Raji (cell line): ENCODE measurements around the gene MAP3K14.

Source experiments
- POLR2A ChIP-seq: IDR thresholded peaks from 2 replicates; pipeline ENCODE4 v1.6.1; 2011; ENCODE audit warnings: low read depth, low read length, control low read depth; ENCODE audit not compliant: insufficient read depth

Gene MAP3K14

DNA sequence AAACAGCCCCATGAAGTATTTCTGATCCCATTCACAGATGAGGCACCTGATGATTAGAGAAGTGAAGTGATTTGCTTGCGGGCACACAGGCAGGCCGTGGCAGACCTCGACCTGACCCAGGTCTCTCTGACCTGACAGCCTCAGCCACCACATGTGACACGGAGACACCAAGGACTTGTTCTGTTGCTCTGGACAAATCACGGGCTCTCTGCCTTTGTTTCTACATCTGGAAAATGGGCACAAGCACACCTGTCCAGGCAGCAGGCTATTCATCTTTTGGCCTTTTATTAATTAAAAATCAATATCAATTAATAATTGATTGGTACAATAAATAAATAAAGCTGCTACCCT lies 3.4 kb downstream of the MAP3K14 start:
- TF ChIP-seq POLR2A: peak; percentile 28; the same call in 1 of the 2 replicates

DNA sequence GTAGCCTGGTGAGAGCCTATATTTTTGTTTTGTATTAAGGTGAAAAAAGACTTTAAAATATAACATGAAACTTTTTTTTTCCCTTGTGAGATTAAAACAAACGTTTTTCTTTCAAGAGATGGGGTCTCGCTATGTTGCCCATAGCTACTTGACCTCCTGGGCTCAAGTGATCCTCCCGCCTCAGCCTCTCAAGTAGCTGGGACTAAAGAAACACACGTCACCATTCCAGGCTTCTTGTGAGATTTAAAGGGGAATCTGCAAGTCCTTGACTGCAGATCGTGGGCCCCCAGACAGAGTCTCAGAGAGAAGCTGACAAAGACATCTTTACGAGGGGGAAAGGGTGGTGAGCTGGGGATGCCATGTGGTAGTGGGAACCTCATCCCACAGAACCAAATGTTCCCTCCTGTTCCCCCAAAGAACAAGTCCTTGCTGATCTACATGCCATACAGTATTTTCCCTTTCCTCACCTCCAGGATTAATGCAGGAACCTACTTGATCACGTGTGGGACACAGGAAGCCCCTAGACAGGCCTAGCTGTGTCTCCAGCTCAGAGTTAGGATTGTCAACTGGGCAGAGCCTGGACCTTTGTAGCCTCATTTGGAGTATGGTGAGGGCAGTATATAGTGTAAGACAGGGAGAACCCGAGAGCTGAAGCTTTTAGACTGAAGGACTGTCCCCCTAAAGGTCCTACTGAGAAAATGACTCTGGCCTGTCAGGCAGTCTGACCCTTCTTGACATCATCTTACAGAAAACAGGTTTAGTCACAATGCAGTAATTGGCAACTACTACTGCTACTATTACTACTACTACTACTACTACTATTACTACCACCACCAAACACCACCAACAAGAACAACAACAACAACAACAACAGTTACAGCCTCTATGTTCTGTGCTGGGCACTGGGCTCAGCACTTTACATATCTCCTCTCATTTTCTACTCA lies 4.1 kb downstream of the MAP3K14 start:
- TF ChIP-seq POLR2A: 0 out of 2 replicates have a peak, but pooled peaks have one; percentile 4

DNA sequence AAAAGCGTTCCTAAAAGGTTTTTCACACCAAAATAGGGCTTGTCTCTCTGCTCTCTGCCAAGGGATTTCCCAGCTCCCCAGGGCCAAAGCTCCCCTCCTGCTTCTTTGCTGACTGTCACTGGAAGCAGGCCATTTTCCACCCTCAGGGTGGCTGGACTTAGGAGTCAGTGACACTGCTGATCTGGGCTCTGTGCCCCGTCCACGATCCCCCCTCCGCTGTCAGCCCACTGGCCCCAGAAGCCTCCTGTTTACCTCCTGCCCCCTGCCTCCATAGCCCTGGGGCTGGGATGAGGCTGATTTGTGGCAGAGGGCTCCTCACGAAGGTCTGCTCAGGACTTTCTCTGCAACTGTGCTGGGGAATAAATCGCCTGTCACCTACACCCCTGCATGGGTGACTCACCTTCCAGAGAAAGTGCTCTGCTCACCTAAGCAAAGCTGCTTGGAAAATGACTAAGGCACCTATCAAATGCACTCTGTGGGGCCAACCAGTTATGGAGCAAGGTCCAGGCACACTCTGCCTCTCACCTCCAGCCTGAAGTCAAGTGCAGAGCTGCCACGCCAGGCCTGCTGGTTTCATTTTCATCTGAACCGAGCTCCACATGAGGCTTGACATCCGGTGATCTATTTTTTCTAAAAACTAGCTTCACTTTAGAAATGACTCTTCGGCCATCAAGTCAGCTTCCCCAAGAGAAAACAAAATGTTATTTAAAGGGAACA lies 4.9 kb downstream of the MAP3K14 start:
- TF ChIP-seq POLR2A: 0 out of 2 replicates have a peak, but pooled peaks have one; percentile 26

DNA sequence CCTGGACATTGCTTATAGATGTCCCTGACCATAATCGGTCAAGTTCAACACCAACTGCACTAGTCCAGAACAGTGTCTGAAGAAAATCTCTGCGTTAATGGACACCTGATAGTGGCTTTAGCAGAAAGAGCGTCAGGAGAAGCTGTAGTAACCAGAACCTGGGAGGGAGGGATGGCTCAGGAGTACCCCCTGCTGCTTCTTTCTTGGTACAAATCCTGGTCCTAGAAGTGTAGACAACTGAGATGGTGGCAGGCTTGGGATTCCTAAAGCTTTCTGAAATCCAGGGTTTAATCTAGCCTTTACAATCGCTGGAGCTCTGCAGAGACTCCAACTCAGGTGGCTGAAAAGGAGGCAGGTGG lies 5.4 kb downstream of the MAP3K14 start:
- no peak for TF ChIP-seq POLR2A

DNA sequence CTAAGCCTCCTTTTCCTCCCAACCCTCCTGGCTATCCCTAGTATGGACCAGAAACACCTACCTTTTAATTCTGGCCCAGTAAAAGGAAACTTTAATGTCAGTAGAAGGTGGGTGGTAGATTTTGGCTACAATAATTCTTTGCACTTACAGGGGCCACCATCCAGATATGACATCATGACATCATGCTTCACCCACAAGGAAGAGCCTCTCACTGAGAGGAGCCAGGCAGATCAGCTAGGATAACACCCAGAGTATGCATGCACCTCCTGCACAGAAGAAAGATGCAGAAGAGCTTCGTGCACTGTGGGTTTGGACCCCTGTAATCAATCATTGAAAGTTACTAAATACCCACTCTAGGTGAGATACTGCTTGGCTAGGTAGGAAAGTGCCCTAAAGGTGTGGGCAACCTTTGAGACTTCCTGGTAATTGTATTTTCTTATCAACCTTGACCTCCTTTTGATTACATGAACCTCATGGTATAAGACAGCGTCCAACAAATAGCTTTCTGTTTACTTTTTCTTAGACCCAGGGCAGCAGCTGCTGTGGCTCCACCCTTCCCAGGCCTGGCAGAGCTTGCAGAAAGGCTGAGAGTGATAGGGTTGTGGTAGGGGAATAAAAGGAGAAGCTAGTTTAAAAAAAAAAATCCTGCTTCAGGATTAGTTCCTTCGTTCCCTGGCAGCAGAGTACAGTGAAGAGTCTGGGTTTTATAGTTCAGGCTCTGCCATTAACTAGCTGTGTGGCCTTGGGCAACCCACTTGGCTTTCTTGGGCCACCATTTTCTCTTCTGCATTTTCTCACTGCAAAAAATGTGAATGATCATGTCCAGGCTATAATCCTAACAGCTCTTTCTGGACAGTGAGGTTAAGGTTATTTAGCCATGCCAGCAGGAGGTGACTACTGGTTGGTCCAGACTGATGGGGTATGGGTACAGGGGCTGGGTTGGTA lies 6.2 kb downstream of the MAP3K14 start:
- TF ChIP-seq POLR2A: no peak

DNA sequence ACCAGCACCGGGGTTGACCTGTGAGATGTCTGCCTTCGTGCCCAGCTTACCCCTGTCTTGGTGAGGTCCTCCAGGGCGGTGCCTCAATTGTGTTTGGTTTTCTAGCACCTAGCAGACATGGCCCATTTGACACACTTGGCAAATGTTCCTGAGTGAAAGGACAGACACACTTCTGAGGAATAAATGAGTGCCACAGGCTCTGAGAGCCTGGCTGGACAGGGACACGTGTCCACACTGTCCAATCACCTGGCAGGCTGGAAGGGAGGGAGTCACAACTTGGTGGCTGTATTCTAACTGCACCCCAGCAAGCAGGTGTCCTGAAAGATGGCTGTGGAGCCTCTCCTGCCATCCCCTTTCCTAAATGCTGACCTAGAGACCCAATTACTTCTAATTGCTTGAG lies 7.4 kb downstream of the MAP3K14 start:
- no peak for TF ChIP-seq POLR2A

DNA sequence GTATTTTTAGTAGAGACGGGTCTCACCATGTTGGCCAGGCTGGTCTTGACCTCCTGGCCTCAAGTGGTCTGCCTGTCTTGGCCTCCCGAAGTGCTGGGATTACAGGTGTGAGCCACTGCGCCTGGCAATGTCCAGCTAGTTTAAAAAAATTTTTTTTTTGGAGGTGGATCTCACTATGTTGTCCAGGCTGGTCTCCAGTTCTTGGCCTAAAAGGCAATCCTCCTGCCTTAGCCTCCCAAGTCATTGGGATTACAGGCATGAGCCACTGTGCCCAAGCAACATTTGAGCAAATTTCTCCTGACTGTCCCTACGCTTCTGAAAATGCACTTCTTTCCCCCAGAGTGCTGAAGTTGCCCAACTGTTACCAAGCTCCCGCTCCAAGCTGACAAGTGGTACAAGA lies 8.0 kb downstream of the MAP3K14 start:
- TF ChIP-seq POLR2A: no peak

DNA sequence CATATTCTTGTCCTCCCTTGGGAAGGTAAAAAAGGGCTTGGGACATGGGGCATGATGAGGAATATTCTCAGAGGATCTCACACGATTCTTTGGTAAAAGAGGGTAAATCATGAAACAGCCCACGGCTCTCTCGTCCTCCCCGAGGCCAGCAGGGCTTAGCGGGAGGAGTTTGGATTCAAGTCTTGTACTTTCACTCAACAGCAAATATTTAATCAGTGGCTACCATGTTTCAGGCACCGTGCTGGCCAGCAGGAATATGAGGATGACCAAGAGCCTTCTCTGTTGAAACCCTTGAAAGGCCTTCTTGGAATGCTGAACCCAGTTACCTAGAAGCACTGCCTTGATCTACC lies 8.8 kb downstream of the MAP3K14 start:
- TF ChIP-seq POLR2A: no peak

DNA sequence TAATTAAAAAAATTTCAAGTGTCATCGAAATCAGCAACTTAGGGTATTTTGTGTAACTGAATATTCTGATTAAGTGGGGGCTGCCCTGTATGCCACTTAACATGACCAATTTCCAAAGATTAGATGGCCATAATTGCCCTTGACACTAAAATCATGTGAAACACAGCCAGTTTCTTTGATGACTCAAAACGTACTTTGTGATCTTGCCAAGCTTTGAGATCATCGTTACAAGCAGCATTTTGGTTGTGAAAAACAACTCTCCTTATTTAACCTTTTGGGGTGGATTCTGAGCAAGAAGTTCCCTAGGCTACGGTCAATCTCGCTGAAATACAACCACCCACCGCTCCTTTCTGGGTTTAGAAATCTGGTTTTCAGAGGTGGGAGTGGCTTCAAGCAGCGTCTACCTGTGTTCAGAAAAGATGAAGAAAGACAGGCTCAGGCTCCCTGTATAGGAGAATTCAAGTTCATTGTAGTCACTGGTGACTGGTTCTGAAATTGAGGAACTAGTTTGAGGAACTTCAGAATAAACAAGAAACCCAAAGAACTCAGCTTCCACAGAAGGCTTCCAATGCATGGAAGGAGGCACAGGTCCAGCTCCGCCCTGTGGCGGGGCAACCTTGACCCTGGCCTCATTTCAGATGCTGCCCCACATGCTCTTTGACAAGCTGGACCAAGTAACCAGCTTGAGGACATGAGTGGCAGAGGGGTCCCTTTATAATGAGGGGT lies 9.4 kb downstream of the MAP3K14 start:
- TF ChIP-seq POLR2A: no peak

DNA sequence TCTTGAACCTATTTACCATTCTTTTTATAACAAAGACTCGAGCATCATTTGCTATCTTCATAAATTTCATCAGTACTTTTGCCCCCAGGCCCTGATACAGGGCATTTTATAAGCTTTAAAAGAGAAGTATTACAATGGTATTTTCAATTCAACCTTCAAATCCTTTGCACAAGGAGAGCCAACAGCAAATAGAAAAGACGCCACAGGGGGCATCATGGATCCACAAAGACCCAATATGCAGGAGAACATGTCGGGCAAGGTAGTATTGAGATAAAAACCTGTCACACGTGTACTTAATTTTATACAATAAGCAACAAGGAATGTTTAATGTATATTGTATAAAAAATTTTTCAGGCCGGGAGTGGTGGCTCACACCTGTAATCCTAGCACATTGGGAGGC lies 10.2 kb downstream of the MAP3K14 start:
- no peak for TF ChIP-seq POLR2A

DNA sequence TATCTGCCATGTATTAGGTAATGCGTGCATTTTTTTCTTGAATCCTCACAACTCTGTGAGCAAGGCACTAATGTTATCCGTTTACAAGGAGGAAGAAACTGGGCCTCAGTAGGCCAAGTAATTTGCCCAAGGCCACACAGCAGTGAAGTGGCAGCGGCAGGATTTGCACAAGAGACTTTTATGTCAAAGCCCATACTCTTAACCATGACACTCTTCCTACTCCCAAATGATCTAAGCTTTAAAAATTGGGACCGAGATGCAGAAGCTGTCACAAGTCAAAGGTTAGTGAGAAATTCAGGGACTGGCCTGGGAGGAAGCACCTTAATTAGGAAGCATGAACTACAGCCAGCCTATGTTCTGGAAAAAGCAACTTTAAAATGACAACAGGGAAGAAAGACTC lies 10.7 kb downstream of the MAP3K14 start:
- TF ChIP-seq POLR2A: no peak

DNA sequence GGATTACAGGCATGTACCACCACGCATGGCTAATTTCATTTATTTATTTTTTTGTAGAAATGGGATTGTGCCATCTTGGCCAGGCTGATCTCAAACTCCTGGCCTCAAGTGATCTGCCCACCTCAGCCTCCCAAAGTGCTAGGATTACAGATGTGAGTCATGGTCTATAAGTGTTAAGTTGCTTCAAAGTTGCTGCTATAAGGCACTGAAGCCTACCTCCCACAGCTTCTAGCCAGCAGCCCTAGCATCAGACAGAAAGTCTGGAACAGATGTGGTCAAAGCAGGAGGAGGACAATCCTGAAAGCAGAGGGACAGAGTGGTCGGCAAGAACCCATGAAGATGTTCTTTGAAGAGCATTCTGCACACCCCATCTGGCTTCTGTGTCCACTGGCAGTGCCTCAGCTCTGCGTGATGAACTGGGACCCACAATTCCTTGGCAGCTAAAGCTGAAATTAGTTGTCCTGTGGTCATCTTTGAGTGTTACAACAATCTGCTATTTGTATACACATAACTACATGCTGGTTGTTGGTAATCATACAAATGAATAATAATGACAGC lies 11.2 kb downstream of the MAP3K14 start:
- no peak for TF ChIP-seq POLR2A

DNA sequence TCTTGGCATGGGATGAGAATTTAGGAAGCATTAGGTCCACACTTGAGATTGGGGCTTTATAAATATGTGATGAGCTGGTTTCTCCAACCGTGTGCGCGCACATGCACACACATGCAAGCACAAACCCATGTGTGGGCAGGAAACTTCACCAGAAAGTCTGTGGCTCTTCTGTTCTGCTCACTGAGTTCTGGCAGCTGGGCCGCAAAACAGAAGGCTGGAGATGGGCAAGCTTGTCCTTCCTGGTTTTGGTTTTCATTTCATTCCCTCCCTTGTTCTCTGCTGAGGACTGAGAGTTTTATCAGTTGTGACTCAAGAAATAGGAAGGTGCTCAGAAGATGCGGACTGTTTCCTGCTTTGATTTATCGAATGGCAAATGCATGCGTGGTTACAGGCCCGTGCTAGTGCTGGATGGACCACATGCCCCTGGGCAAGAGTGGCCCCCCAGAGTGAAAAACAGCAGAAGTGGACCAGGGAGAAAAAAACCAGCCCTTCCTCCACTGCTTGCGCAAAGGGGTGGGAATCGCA lies 14.1 kb downstream of the MAP3K14 start:
- no peak for TF ChIP-seq POLR2A

DNA sequence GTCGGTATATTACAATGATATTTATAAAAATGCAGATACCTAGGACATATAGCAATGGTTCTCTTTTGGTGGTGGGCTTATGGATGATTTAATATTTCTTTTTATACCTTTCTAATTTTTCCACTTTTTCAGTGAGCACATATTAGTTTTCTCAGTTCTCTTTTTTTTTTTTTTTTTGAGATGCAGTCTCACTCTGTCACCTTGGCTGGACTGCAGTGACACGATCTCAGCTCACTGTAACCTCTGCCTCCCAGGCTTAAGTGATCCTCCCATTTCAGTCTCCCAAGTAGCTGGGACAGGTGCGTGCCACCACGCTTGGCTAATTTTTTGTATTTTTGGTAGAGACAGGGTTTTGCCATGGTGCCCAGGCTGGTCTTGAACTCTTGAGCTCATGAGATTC lies 15.1 kb downstream of the MAP3K14 start:
- no peak for TF ChIP-seq POLR2A

DNA sequence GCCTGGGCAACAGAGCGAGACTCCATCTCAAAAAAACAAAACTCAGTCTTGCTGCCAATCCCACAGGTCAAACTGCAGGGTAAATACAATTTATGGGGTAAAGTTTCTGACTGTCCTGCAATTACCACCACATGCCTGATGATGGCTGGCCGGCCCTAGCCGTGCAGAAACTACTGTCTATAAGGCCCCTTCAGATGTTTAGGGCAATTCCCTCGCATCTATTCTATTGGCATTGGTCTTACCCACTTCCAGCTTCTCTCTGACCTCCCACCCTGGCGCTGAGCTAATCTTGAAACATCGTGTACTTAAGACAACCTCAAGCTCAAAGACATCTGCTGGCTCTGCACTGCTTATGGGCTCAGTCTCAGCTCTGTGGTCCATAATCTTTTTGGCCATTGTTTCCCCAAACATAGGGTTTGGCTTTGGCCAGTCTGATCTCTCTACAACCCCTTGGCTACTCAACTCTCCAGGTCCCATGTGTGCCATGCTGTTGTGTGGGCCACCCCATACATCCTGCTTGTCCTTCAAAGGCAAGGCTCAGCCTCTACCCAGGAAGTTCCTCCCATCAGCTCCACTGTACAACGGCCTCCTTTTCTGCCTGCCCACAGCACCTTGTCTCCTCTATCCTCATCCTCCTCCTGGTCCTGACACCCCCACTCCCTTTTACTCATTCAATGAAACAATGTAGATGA lies 16.6 kb downstream of the MAP3K14 start:
- no peak for TF ChIP-seq POLR2A
